BE2C (cell line): Measurements from ENCODE around the gene ASTN2.

ENCODE experiments used
- DNase-seq: peaks from one replicate; pipeline ENCODE4 v3.0.0-alpha.2; 2020
- H3K27me3 ChIP-seq: fragments of 250-450 bp; sonication (Bioruptor Pico); 2 replicates; pipeline ENCODE4 v1.5.1; 2020; ENCODE audit warnings: mild to moderate bottlenecking
- H3K36me3 ChIP-seq: fragments of 250-450 bp; sonication (Bioruptor Pico); 2 replicates; pipeline ENCODE4 v1.5.1; 2020; ENCODE audit warnings: mild to moderate bottlenecking
- H3K4me1 ChIP-seq: fragments of 250-450 bp; sonication (Bioruptor Pico); 2 replicates; pipeline ENCODE4 v1.5.1; 2020
- H3K4me3 ChIP-seq: 2 replicates; pipeline ENCODE4 v1.5.1; 2011; ENCODE audit warnings: low read depth, low read length
- H3K9me3 ChIP-seq: fragments of 250-450 bp; sonication (Bioruptor Pico); 2 replicates; pipeline ENCODE4 v1.5.1; 2020
- CTCF ChIP-seq: IDR thresholded peaks from 2 replicates; pipeline ENCODE4 v1.5.1; 2012; ENCODE audit warnings: mild to moderate bottlenecking, low read depth, low read length

ASTN2 gene

GRCh38 chr9:117084221-117084620 lies 330.6 kb downstream of the ASTN2 start:
- Histone ChIP-seq H3K27me3 (no peaks in the 10 kb centered on the region), H3K36me3 (peaks cover 13% of the 10 kb centered on the region), H3K4me1 (peaks cover 16% of the 10 kb centered on the region), H3K9me3 (no peaks in the 10 kb centered on the region), H3K4me3 (no peak overlapping the region)
- no peak for DNase-seq
- no peak for TF ChIP-seq CTCF

- peaks cover 18% of the 10 kb centered on the region for H3K36me3 ChIP-seq
- DNase-seq: no peak
- no peaks in the 10 kb centered on the region for H3K9me3 ChIP-seq
- H3K4me1 ChIP-seq: peaks cover 16% of the 10 kb centered on the region
- no peak overlapping the region for H3K4me3 ChIP-seq
- TF ChIP-seq CTCF: no peak
- no peaks in the 10 kb centered on the region for H3K27me3 ChIP-seq
These were observed 331.3 kb downstream of the ASTN2 start for GRCh38 chr9:117083559-117083958.

- no peak overlapping the region for H3K4me3 ChIP-seq
- no peak for DNase-seq
- no peaks in the 10 kb centered on the region for H3K27me3 ChIP-seq
- no peak for TF ChIP-seq CTCF
- H3K9me3 ChIP-seq: no peaks in the 10 kb centered on the region
- H3K36me3 ChIP-seq: peaks cover 11% of the 10 kb centered on the region
- peaks cover 29% of the 10 kb centered on the region for H3K4me1 ChIP-seq
These were observed 333.1 kb downstream of the ASTN2 start for GRCh38 chr9:117081641-117082317.

- H3K9me3 ChIP-seq: no peaks in the 10 kb centered on the region
- peaks cover 9% of the 10 kb centered on the region for H3K36me3 ChIP-seq
- peaks cover 38% of the 10 kb centered on the region for H3K4me1 ChIP-seq
- TF ChIP-seq CTCF: no peak
- H3K27me3 ChIP-seq: no peaks in the 10 kb centered on the region
- DNase-seq: peak; percentile 38
- H3K4me3 ChIP-seq: no peak overlapping the region
These were observed 334.0 kb downstream of the ASTN2 start for GRCh38 chr9:117080765-117081390.

- DNase-seq: peak; percentile 59
These were observed 338.1 kb downstream of the ASTN2 start for GRCh38 chr9:117076571-117077290.

More at GRCh38 chr9:117076571-117077290, 338.1 kb downstream of the ASTN2 start:
- Histone ChIP-seq H3K4me1 (peaks cover 57% of the 10 kb centered on the region), H3K4me3 (no peak overlapping the region), H3K27me3 (no peaks in the 10 kb centered on the region), H3K9me3 (no peaks in the 10 kb centered on the region), H3K36me3 (peaks cover 11% of the 10 kb centered on the region)
- 0 out of 2 replicates have a peak, but pooled peaks have one; percentile 12 for TF ChIP-seq CTCF
